Measurements from ENCODE around the gene HGFAC. TPM values are rescaled to one million over a fixed set of nuclear protein-coding genes. Genes with fewer than 3 reads are reported as not detected.

The HGFAC gene
- total RNA-seq, 1 donor from 2014 or later = 0.35 TPM

- no peak overlapping the region for H3K4me3 Mint-ChIP-seq (ENCODE audit: unreplicated experiment)
- H3K9me3 Mint-ChIP-seq (ENCODE audit: low read depth) = no peaks in the 10 kb centered on the region
- no peak overlapping the region for H3K27ac Mint-ChIP-seq (ENCODE audit: unreplicated experiment)
- no peak for DNase-seq (ENCODE audit: low spot score)
- H3K27me3 Mint-ChIP-seq (ENCODE audit: low read depth) = peaks cover 17% of the 10 kb centered on the region
- peaks cover 3% of the 10 kb centered on the region for H3K4me1 Mint-ChIP-seq (ENCODE audit: low read depth)
- TF ChIP-seq, protein P1, sequence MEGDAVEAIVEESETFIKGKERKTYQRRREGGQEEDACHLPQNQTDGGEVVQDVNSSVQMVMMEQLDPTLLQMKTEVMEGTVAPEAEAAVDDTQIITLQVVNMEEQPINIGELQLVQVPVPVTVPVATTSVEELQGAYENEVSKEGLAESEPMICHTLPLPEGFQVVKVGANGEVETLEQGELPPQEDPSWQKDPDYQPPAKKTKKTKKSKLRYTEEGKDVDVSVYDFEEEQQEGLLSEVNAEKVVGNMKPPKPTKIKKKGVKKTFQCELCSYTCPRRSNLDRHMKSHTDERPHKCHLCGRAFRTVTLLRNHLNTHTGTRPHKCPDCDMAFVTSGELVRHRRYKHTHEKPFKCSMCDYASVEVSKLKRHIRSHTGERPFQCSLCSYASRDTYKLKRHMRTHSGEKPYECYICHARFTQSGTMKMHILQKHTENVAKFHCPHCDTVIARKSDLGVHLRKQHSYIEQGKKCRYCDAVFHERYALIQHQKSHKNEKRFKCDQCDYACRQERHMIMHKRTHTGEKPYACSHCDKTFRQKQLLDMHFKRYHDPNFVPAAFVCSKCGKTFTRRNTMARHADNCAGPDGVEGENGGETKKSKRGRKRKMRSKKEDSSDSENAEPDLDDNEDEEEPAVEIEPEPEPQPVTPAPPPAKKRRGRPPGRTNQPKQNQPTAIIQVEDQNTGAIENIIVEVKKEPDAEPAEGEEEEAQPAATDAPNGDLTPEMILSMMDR (IDR thresholded peaks at IDR 0.05) = no peak
- H3K36me3 Mint-ChIP-seq (ENCODE audit: low read depth) = no peaks in the 10 kb centered on the region
These were observed 47.7 kb downstream of the HGFAC start for GRCh38 chr4:3489451-3489962.

GRCh38 chr4:3491681-3492405 is 50.1 kb downstream of the HGFAC start:
- H3K4me3 Mint-ChIP-seq (ENCODE audit: unreplicated experiment) = no peak overlapping the region
- TF ChIP-seq, protein P1 (IDR thresholded peaks at IDR 0.05) = no peak
- H3K9me3 Mint-ChIP-seq (ENCODE audit: low read depth) = no peaks in the 10 kb centered on the region
- H3K27me3 Mint-ChIP-seq (ENCODE audit: low read depth) = peaks cover 13% of the 10 kb centered on the region
- peaks cover 3% of the 10 kb centered on the region for H3K4me1 Mint-ChIP-seq (ENCODE audit: low read depth)
- no peak overlapping the region for H3K27ac Mint-ChIP-seq (ENCODE audit: unreplicated experiment)
- H3K36me3 Mint-ChIP-seq (ENCODE audit: low read depth) = no peaks in the 10 kb centered on the region
- no peak for DNase-seq (ENCODE audit: low spot score)

- Mint-ChIP-seq H3K36me3 (ENCODE audit: low read depth) (no peaks in the 10 kb centered on the region), H3K4me1 (ENCODE audit: low read depth) (peaks cover 3% of the 10 kb centered on the region), H3K27ac (ENCODE audit: unreplicated experiment) (no peak overlapping the region), H3K9me3 (ENCODE audit: low read depth) (no peaks in the 10 kb centered on the region), H3K27me3 (ENCODE audit: low read depth) (peaks cover 13% of the 10 kb centered on the region), H3K4me3 (ENCODE audit: unreplicated experiment) (no peak overlapping the region)
- TF ChIP-seq, protein P1 (IDR thresholded peaks at IDR 0.05) = no peak
- DNase-seq (ENCODE audit: low spot score) = no peak
These were observed 51.3 kb downstream of the HGFAC start for GRCh38 chr4:3492741-3493719.

DNA sequence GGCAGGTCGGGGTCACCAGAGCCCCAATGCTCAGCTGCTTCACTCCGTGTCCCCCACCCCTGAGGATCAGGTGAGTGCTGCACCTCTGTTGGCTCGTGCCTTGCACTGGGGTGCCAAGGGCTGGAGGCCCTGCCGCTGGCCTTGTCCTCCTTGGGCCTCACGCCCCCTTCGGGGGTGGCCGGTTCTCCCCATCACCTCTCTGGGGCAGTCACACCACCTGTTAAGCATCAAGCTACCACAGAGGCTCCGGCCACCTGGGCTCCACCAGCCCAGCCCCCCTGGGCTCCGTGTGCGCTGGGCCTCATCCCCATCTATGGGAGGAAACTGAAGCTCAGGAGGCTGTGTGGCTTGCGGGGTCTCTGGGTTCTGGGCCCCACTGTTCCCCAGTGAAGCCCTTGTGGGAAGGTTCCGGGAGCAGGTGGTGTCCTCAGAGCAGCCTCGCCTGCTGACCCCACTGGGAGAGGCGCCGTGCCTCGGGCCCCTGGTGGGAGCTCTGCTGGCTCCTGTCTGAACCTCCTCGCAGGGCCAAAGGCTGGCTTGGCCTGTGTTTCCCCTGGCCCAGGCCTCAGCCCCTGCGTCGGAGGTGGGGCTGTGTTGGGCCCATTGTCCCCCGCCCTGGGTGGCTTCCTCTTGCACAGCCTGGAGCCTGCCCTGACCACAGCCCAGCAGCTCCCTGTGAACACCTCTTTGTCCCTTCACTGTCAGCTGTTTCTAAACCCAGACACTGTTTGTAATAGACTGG is 52.1 kb downstream of the HGFAC start:
- Mint-ChIP-seq H3K27me3 (ENCODE audit: low read depth) (peaks cover 13% of the 10 kb centered on the region), H3K9me3 (ENCODE audit: low read depth) (no peaks in the 10 kb centered on the region), H3K27ac (ENCODE audit: unreplicated experiment) (no peak overlapping the region), H3K4me3 (ENCODE audit: unreplicated experiment) (no peak overlapping the region), H3K36me3 (ENCODE audit: low read depth) (no peaks in the 10 kb centered on the region), H3K4me1 (ENCODE audit: low read depth) (peaks cover 3% of the 10 kb centered on the region)
- DNase-seq (ENCODE audit: low spot score) = no peak
- TF ChIP-seq, protein P1 (IDR thresholded peaks at IDR 0.05) = no peak
